CD14-positive monocyte (primary cell): Measurements from ENCODE around the gene D2HGDH. TPM values are rescaled to one million over a fixed set of nuclear protein-coding genes. Genes with fewer than 3 reads are reported as not detected.

Experiments used
- DNase-seq, 3 donors: peaks; one replicate each; pipeline ENCODE4 v3.0.0-alpha.2; 2011 to 2022
- H2AFZ ChIP-seq: 2 replicates; pipeline ENCODE4 v1.6.0; 2012; ENCODE audit warnings: mild to moderate bottlenecking, low read depth, low read length, inconsistent platforms; ENCODE audit not compliant: insufficient read depth, poor library complexity, severe bottlenecking
- H3K27ac ChIP-seq, 2 donors: 1 replicate in 1 of 2; 2 replicates in 1 of 2; pipeline ENCODE4 v1.5.1; 2012 to 2013; ENCODE audit warnings: low read length in 2 of 2, control low read depth in 1 of 2, inconsistent platforms in 1 of 2, low read depth in 1 of 2, mild to moderate bottlenecking in 1 of 2
- H3K27me3 ChIP-seq, 2 donors: one replicate each; pipeline versions ENCODE4 v1.6.0 to v1.6.1; 2011 to 2013; ENCODE audit warnings: low read length in 2 of 2; ENCODE audit not compliant: control insufficient read depth in 2 of 2, insufficient read depth in 2 of 2
- H3K36me3 ChIP-seq, 2 donors: replicated peaks in 1 of 2; 1 replicate in 1 of 2; 2 replicates in 1 of 2; pipeline versions ENCODE4 v1.5.1 to v1.6.1; 2012 to 2013; ENCODE audit warnings: low read length in 2 of 2, control low read depth in 1 of 2, inconsistent platforms in 1 of 2, mild to moderate bottlenecking in 1 of 2; ENCODE audit not compliant: insufficient read depth in 2 of 2, control insufficient read depth in 1 of 2
- H3K4me1 ChIP-seq, 2 donors: 1 replicate in 1 of 2; 2 replicates in 1 of 2; pipeline versions ENCODE4 v1.5.1 to v1.6.1; 2012 to 2013; ENCODE audit warnings: low read length in 2 of 2, control low read depth in 1 of 2, inconsistent platforms in 1 of 2, mild to moderate bottlenecking in 1 of 2, moderate library complexity in 1 of 2; ENCODE audit not compliant: insufficient read depth in 2 of 2, control insufficient read depth in 1 of 2
- H3K4me2 ChIP-seq: replicated peaks from 2 replicates; pipeline ENCODE3; 2012; ENCODE audit warnings: low read length, moderate library complexity, mild to moderate bottlenecking; ENCODE audit not compliant: poor library complexity, severe bottlenecking; ENCODE audit errors: extremely low read depth
- H3K4me3 ChIP-seq, 3 experiments: fragments of 200-600 bp in 1 of 3; sonication (generic) in 1 of 3; replicated peaks in 1 of 3; 1 replicate in 2 of 3; 2 replicates in 1 of 3; pipeline ENCODE4 v1.5.1; 2011 to 2013; ENCODE audit warnings: low read length in 3 of 3, mild to moderate bottlenecking in 3 of 3, control low read depth in 2 of 3, low read depth in 2 of 3, inconsistent platforms in 1 of 3, moderate library complexity in 1 of 3
- H3K79me2 ChIP-seq: 2 replicates; pipeline ENCODE4 v1.6.0; 2012; ENCODE audit warnings: mild to moderate bottlenecking, control low read depth, inconsistent platforms, low read length, moderate library complexity; ENCODE audit not compliant: insufficient read depth
- H3K9ac ChIP-seq: 2 replicates; pipeline ENCODE4 v1.6.0; 2017; ENCODE audit warnings: low read length, mild to moderate bottlenecking; ENCODE audit not compliant: insufficient read depth, poor library complexity, severe bottlenecking
- H3K9me3 ChIP-seq, 2 donors: replicated peaks in 1 of 2; 1 replicate in 1 of 2; 2 replicates in 1 of 2; pipeline versions ENCODE4 v1.5.1 to v1.6.1; 2012 to 2013; ENCODE audit warnings: low read length in 2 of 2, control low read depth in 1 of 2; ENCODE audit not compliant: control insufficient read depth in 1 of 2, insufficient read depth in 1 of 2
- H4K20me1 ChIP-seq: 2 replicates; pipeline ENCODE4 v1.6.0; 2012; ENCODE audit warnings: mild to moderate bottlenecking, low read length, control low read depth, moderate library complexity; ENCODE audit not compliant: insufficient read depth
- H3K27ac Mint-ChIP-seq, 7 donors: one replicate each; pipeline ENCODE4 v1.8.0; 2020; ENCODE audit warnings: mild to moderate bottlenecking in 7 of 7, mixed read lengths in 7 of 7, moderate library complexity in 6 of 7, inconsistent platforms in 2 of 7
- H3K27me3 Mint-ChIP-seq, 3 donors: one replicate each; pipeline ENCODE4 v1.8.0; 2021 to 2022; ENCODE audit warnings: low read depth in 3 of 3, mild to moderate bottlenecking in 3 of 3, mixed read lengths in 3 of 3, moderate library complexity in 3 of 3, inconsistent platforms in 1 of 3
- H3K36me3 Mint-ChIP-seq, 2 donors: one replicate each; pipeline ENCODE4 v1.8.0; 2020; ENCODE audit warnings: mixed read lengths in 2 of 2, inconsistent platforms in 1 of 2, mild to moderate bottlenecking in 1 of 2
- H3K4me1 Mint-ChIP-seq: one replicate; pipeline ENCODE4 v1.8.0; 2020; ENCODE audit warnings: mild to moderate bottlenecking, mixed read lengths
- H3K4me3 Mint-ChIP-seq, 2 donors: one replicate each; pipeline ENCODE4 v1.8.0; 2020; ENCODE audit warnings: mild to moderate bottlenecking in 2 of 2, mixed read lengths in 2 of 2, moderate library complexity in 1 of 2
- H3K9me3 Mint-ChIP-seq, 7 donors: one replicate each; pipeline ENCODE4 v1.8.0; 2020 to 2022; ENCODE audit warnings: mixed read lengths in 7 of 7, mild to moderate bottlenecking in 6 of 7, moderate library complexity in 6 of 7, inconsistent platforms in 2 of 7
- CTCF ChIP-seq: fragments of 200-600 bp; IDR thresholded peaks from one replicate; pipeline ENCODE4 v1.8.0; 2022; ENCODE audit warnings: antibody characterized with exemption, mild to moderate bottlenecking
- WGBS: methylation state at CpG from one replicate; pipeline ENCODE4 v1.1.5; 2013; ENCODE audit warnings: missing lambda C conversion rate; ENCODE audit not compliant: insufficient coverage; 5-methylcytosine and 5-hydroxymethylcytosine counted together
- intact Hi-C, 2 donors: fragments of 100-400 bp; cut with micrococcal nuclease; formaldehyde crosslinking; loops; one replicate each; pipeline versions ENCODE4 v1.15.0 to v1.15.1; 2023
- polyA plus RNA-seq, 3 donors: library from polyadenylated mRNA; depleted of rRNA in 1 of 3; unstranded in 2 of 3; stranded (reverse) in 1 of 3; fragments of 300-500 nt in 2 of 3; fragments of >200 nt in 1 of 3; fragmentation: Illumina TruSeq in 2 of 3; gene quantifications; 1 replicate in 2 of 3; 2 replicates in 1 of 3; pipeline ENCODE4 v1.2.3, GENCODE V29; 2012 to 2021

D2HGDH gene
- polyA plus RNA-seq, 3 donors, result 1.0 to 57.1 (median 1.1) TPM

- WGBS, result 98% methylated on average over 21 of the region's 21 CpGs
- intact Hi-C loops, result no loop called here
- Histone ChIP-seq H3K27me3 (no peaks in the 10 kb centered on the region), H3K9me3 (peaks cover 31 to 53% of the 10 kb centered on the region in 2 donors), H4K20me1 (no peaks in the 10 kb centered on the region), H3K79me2 (no peaks in the 10 kb centered on the region), H2AFZ (no peak overlapping the region), H3K27ac (no peak overlapping the region), H3K36me3 (peaks cover 44 to 58% of the 10 kb centered on the region in 2 donors), H3K4me2 (no peak overlapping the region), H3K4me3 (no peak overlapping the region), H3K4me1 (no peaks in the 10 kb centered on the region), H3K9ac (no peak overlapping the region)
- Mint-ChIP-seq H3K36me3 (peaks cover 52 to 71% of the 10 kb centered on the region in 2 donors), H3K27ac (peak overlapping the region in 1 of 7 donors; percentile 75), H3K27me3 (no peaks in the 10 kb centered on the region), H3K4me1 (peaks cover 4% of the 10 kb centered on the region), H3K9me3 (peaks cover 32 to 45% (median 41%) of the 10 kb centered on the region in 7 donors), H3K4me3 (no peak overlapping the region)
- TF ChIP-seq CTCF, result no peak
- no peak for DNase-seq
These were observed 11.5 kb upstream of the D2HGDH start for GRCh38 chr2:241722896-241723454.

GRCh38 chr2:241724259-241724974, 10.0 kb upstream of the D2HGDH start:
- Mint-ChIP-seq H3K4me3 (no peak overlapping the region), H3K36me3 (peaks cover 47 to 57% of the 10 kb centered on the region in 2 donors), H3K27me3 (no peaks in the 10 kb centered on the region), H3K4me1 (peaks cover 4% of the 10 kb centered on the region), H3K9me3 (peaks cover 31 to 45% (median 41%) of the 10 kb centered on the region in 7 donors), H3K27ac (peak overlapping the region in 1 of 7 donors; percentile 38)
- TF ChIP-seq CTCF, result no peak
- no peaks in the 10 kb centered on the region for H3K79me2 ChIP-seq
- H3K27me3 ChIP-seq, result no peaks in the 10 kb centered on the region
- H3K9ac ChIP-seq, result no peak overlapping the region
- no peaks in the 10 kb centered on the region for H3K4me1 ChIP-seq
- 99% methylated on average over 34 of the region's 41 CpGs for WGBS
- H3K36me3 ChIP-seq, result peaks cover 35 to 49% of the 10 kb centered on the region in 2 donors
- no peak overlapping the region for H3K4me3 ChIP-seq
- no peak overlapping the region for H2AFZ ChIP-seq
- DNase-seq, result no peak
- H3K27ac ChIP-seq, result no peak overlapping the region
- intact Hi-C loops, result no loop called here
- no peaks in the 10 kb centered on the region for H4K20me1 ChIP-seq
- no peak overlapping the region for H3K4me2 ChIP-seq
- H3K9me3 ChIP-seq, result peaks cover 31 to 53% of the 10 kb centered on the region in 2 donors
